Measurements from ENCODE around the gene HIRIP3. TPM values are rescaled to one million over a fixed set of nuclear protein-coding genes. Genes with fewer than 3 reads are reported as not detected.

The HIRIP3 gene
- total and polyA plus RNA-seq, 2 experiments from 2014 or later, result 10.4 to 18.5 TPM

GRCh38 chr16:29994600-29995323 lies 655 bp downstream of the HIRIP3 start:
- peaks cover 6% of the 10 kb centered on the region for H3K36me3 ChIP-seq (ENCODE audit: insufficient read depth)
- peak overlapping the region; percentile 69; the same call in 1 of the 2 replicates for H2AFZ ChIP-seq
- peak overlapping the region; percentile 82; the same call in 1 of the 2 replicates for H3K27ac ChIP-seq (ENCODE audit: low read depth)
- peaks cover 13% of the 10 kb centered on the region for H3K27me3 Mint-ChIP-seq (ENCODE audit: insufficient read depth, low read depth, poor library complexity)
- peaks cover 20% of the 10 kb centered on the region for H3K4me1 Mint-ChIP-seq
- peaks cover 2% of the 10 kb centered on the region; the same call in 2 of the 3 replicates for H3K9me3 Mint-ChIP-seq
- H3K36me3 Mint-ChIP-seq (ENCODE audit: low read depth), result peaks cover 45% of the 10 kb centered on the region
- peak overlapping the region; percentile 94 for H3K4me2 ChIP-seq
- peak; percentile 75 for ATAC-seq
- peaks cover 7% of the 10 kb centered on the region; the same call in 1 of the 2 replicates for H3K79me2 ChIP-seq (replicated peaks; ENCODE audit: insufficient read depth)
- H3K4me1 ChIP-seq (ENCODE audit: insufficient read depth), result peaks cover 13% of the 10 kb centered on the region
- H4K20me1 ChIP-seq (replicated peaks; ENCODE audit: insufficient read depth), result peaks cover 6% of the 10 kb centered on the region; the same call in 1 of the 2 replicates
- peaks cover 20% of the 10 kb centered on the region for H3F3A ChIP-seq (replicated peaks; ENCODE audit: low read depth)
- H3K9me2 ChIP-seq (ENCODE audit: insufficient read depth), result no peaks in the 10 kb centered on the region
- no peak for TF ChIP-seq EZH2phosphoT487 (IDR thresholded peaks at IDR 0.05; ENCODE audit: unreplicated experiment)
- TF ChIP-seq ZNF462 (CRISPR knock-in tag; IDR thresholded peaks at IDR 0.05), result no peak
- TF ChIP-seq STAT1 (IDR thresholded peaks at IDR 0.05; ENCODE audit: unreplicated experiment), result no peak
- TF ChIP-seq EZH2 (IDR thresholded peaks at IDR 0.05; ENCODE audit: low read depth, unreplicated experiment), result no peak
- TF ChIP-seq ZNF331 (CRISPR knock-in tag; IDR thresholded peaks at IDR 0.05; ENCODE audit: low read depth), result no peak
- no peak for TF ChIP-seq POLR2AphosphoS5 (IDR thresholded peaks at IDR 0.05; ENCODE audit: low read depth)
- no peak for TF ChIP-seq JUNB (IDR thresholded peaks at IDR 0.05; ENCODE audit: unreplicated experiment)
- TF ChIP-seq NANOG (IDR thresholded peaks at IDR 0.05; ENCODE audit: borderline replicate concordance), result no peak
- TF ChIP-seq ZNF114 (CRISPR knock-in tag; IDR thresholded peaks at IDR 0.05), result no peak
- no peak for TF ChIP-seq CTCF (conservative IDR thresholded peaks at IDR 0.05; ENCODE audit: low read depth in 2 of 2)
- no peak for TF ChIP-seq ETS1 (IDR thresholded peaks at IDR 0.05)
- TF ChIP-seq CREB1 (CRISPR knock-in tag; IDR thresholded peaks at IDR 0.05; ENCODE audit: low read depth), result no peak
- TF ChIP-seq REST (IDR thresholded peaks at IDR 0.05; ENCODE audit: unreplicated experiment), result no peak
- H3K27ac Mint-ChIP-seq, result peak overlapping the region; percentile 98
- H3K4me3 ChIP-seq, result peak overlapping the region; percentile 94
- no peaks in the 10 kb centered on the region for H3K27me3 ChIP-seq (ENCODE audit: insufficient read depth)
- DNase-seq (ENCODE audit: low spot score), result no peak
- H3K4me3 Mint-ChIP-seq, result peak overlapping the region; percentile 98

Data from GM23338 (cell line).